Measurements from ENCODE around the gene SH3TC1. TPM values are rescaled to one million over a fixed set of nuclear protein-coding genes. Genes with fewer than 3 reads are reported as not detected.

Gene SH3TC1
- total and polyA plus RNA-seq, 10 donors: 23.3 to 157 (median 62.0) TPM

DNA sequence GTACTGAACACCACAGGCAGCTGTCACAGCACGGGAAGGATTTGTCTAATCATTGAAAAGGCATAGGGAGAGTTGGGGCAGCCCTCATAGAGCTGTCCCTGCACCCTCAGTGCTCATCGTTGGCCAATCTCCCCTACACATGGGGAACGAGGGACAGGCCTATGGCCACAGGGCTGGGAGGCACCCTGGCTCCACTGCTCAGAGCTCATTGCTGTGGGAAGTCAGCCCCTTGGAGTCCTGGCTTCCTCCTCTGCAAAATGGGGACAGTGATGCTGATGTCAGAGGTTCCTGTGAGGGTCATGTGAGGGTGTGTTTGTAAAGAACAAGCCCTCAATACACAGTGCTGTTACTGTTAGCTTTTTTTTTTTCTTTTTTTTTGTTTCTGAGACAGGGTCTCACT, 51.1 kb downstream of the SH3TC1 start:
- H3K27ac ChIP-seq: no peak overlapping the region
- no peak for TF ChIP-seq POLR2A (IDR thresholded peaks at IDR 0.05)
- TF ChIP-seq, protein P1, sequence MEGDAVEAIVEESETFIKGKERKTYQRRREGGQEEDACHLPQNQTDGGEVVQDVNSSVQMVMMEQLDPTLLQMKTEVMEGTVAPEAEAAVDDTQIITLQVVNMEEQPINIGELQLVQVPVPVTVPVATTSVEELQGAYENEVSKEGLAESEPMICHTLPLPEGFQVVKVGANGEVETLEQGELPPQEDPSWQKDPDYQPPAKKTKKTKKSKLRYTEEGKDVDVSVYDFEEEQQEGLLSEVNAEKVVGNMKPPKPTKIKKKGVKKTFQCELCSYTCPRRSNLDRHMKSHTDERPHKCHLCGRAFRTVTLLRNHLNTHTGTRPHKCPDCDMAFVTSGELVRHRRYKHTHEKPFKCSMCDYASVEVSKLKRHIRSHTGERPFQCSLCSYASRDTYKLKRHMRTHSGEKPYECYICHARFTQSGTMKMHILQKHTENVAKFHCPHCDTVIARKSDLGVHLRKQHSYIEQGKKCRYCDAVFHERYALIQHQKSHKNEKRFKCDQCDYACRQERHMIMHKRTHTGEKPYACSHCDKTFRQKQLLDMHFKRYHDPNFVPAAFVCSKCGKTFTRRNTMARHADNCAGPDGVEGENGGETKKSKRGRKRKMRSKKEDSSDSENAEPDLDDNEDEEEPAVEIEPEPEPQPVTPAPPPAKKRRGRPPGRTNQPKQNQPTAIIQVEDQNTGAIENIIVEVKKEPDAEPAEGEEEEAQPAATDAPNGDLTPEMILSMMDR (IDR thresholded peaks at IDR 0.05 in 8 of 11, conservative IDR thresholded peaks at IDR 0.05 in 3 of 11): no peak
- TF ChIP-seq POLR2AphosphoS5 (IDR thresholded peaks at IDR 0.05): no peak
- H3K36me3 ChIP-seq: no peaks in the 10 kb centered on the region
- H3K9me3 ChIP-seq: no peaks in the 10 kb centered on the region
- peaks cover 0 to 56% (median 0%) of the 10 kb centered on the region in 7 donors for H3K27me3 ChIP-seq (replicated peaks in 1 of 7)
- no peak for DNase-seq
- intact Hi-C loops (cut with DNase I; ENCODE audit: low total_unique reads): no loop called here
- WGBS, 5 donors: 65 to 85% (median 73%) methylated on average over 2 to 3 of the region's 3 CpGs
- H3K4me1 ChIP-seq: peaks cover 0 to 21% (median 5%) of the 10 kb centered on the region in 6 donors
- no peak overlapping the region for H3K4me3 ChIP-seq

DNA sequence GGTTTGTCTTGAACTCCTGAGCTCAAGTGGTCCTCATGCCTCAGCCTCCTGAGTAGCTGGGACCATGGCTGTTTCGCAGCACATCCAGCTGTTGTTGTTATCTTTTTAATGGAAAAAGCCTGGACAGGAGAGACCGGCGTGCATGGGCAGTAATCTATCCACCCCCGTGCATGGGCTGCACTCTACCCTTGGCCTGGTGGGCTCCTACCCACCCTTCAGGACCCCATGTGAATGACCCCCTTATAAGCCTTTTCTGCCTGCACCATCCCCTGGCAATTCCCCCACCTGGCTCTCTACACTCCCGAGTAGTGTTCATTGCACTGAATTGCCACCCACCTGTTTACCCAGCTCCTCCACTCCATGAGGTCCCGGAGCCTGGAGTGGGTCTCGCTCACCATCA, 51.5 kb downstream of the SH3TC1 start:
- H3K36me3 ChIP-seq: no peaks in the 10 kb centered on the region
- H3K9me3 ChIP-seq: no peaks in the 10 kb centered on the region
- WGBS, 5 donors: 78 to 90% (median 83%) methylated on average over 7 of the region's 7 CpGs
- DNase-seq: no peak
- peaks cover 0 to 19% (median 5%) of the 10 kb centered on the region in 6 donors for H3K4me1 ChIP-seq
- H3K27ac ChIP-seq: no peak overlapping the region
- H3K27me3 ChIP-seq (replicated peaks in 1 of 7): peaks cover 0 to 60% (median 0%) of the 10 kb centered on the region in 7 donors
- TF ChIP-seq POLR2A (IDR thresholded peaks at IDR 0.05): no peak
- no peak for TF ChIP-seq POLR2AphosphoS5 (IDR thresholded peaks at IDR 0.05)
- TF ChIP-seq, protein P1 (IDR thresholded peaks at IDR 0.05 in 8 of 11, conservative IDR thresholded peaks at IDR 0.05 in 3 of 11): no peak
- no peak overlapping the region for H3K4me3 ChIP-seq
- intact Hi-C loops (cut with DNase I; ENCODE audit: low total_unique reads): no loop called here

DNA sequence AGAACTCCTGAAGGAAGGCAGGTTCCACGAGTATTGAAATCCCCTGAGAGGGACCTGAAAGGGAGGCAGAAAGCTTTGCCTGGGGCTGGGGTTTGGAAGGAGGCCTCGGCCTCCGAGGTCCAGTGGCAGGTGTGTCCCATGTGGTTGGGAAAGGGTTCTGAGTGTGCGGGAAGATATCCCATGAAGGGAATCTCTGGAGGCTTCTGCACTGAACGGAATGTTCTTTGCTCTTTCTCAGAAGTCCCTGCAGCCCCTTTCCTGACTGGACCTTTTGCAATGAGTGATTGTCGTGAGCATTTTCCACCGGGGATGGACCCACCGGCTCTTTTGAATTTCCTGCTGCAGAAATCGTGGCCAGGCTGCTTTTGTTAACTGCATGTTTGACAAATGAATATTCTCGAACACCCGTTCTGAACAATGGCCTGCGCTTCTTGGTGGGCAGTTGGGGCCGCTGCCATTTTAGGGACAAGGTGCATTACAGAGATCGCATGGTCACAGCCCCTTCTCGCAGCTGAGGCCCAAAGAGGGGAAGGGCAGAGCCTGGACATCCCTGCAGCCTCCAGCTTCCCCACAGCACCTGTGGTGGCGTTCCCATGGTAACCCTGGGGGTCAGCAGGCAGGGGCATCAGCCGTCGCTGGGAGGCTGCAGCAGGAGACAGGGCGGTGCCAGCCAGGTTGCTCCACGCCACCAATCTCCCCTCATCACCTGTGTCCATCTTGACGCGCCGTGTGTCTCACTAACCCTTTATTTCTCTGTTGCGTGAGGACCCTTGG, 52.2 kb downstream of the SH3TC1 start:
- DNase-seq: no peak
- no peak overlapping the region for H3K4me3 ChIP-seq
- H3K27ac ChIP-seq: no peak overlapping the region
- no peaks in the 10 kb centered on the region for H3K36me3 ChIP-seq
- H3K4me1 ChIP-seq: peaks cover 0 to 12% (median 3%) of the 10 kb centered on the region in 6 donors
- 85 to 92% (median 90%) methylated on average over 24 of the region's 24 CpGs for WGBS, 5 donors
- H3K9me3 ChIP-seq: no peaks in the 10 kb centered on the region
- H3K27me3 ChIP-seq (replicated peaks in 1 of 7): peaks cover 0 to 66% (median 0%) of the 10 kb centered on the region in 7 donors
- intact Hi-C loops (cut with DNase I; ENCODE audit: low total_unique reads): no loop called here
- TF ChIP-seq, protein P1 (IDR thresholded peaks at IDR 0.05 in 8 of 11, conservative IDR thresholded peaks at IDR 0.05 in 3 of 11): no peak
- TF ChIP-seq POLR2AphosphoS5 (IDR thresholded peaks at IDR 0.05): no peak
- no peak for TF ChIP-seq POLR2A (IDR thresholded peaks at IDR 0.05)

DNA sequence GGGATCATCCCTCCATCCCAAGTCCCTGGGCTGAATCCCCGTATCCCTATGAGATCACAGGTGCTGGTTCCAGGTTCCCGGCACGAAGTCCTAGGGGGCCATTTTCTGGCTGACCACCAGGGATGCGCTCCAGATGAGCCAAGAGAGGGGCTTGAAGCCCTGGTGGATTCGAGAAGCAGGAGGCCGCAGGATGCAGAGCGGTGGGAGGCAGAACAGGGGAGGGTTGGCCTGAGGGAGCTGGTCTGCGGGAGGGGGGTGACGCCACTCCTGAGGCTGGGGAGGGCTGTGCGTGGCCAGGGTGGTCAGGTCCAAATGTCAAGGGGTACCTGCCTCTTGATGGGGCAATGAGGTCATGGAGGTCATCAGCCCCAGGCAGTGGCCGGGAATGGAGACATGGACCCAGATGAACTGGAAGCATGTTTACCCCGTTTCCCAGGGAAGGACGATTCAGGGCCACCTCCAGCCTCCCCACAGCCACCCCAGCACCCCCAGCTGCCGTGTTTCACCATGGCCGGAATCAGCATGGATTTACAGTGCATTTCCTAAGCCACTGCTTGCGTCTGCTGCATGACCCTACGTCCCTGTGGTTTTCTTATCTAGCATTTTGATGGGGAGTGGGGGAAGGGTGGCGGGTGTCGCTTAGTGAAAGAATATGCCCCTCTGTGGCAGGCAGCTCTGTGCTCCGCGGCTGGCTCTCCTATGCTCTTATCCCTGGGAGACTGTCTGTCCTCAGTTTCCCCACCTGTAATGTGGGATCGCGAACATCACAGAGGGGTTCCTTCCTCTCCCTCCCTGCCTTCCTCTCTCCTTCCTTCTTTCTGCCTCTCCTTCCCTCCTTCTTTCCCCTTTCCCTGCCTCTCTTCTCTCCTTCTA, 53.4 kb downstream of the SH3TC1 start:
- no peak for DNase-seq
- TF ChIP-seq POLR2AphosphoS5 (IDR thresholded peaks at IDR 0.05): no peak
- TF ChIP-seq, protein P1 (IDR thresholded peaks at IDR 0.05 in 8 of 11, conservative IDR thresholded peaks at IDR 0.05 in 3 of 11): no peak
- no peak for TF ChIP-seq POLR2A (IDR thresholded peaks at IDR 0.05)
- WGBS, 5 donors: 68 to 75% (median 74%) methylated on average over 21 to 23 of the region's 23 CpGs
- no peaks in the 10 kb centered on the region for H3K4me1 ChIP-seq
- H3K4me3 ChIP-seq: no peak overlapping the region
- H3K9me3 ChIP-seq: no peaks in the 10 kb centered on the region
- H3K27me3 ChIP-seq (replicated peaks in 1 of 7): peaks cover 0 to 67% (median 0%) of the 10 kb centered on the region in 7 donors
- intact Hi-C loops (cut with DNase I; ENCODE audit: low total_unique reads): no loop called here
- no peak overlapping the region for H3K27ac ChIP-seq
- H3K36me3 ChIP-seq: no peaks in the 10 kb centered on the region
